Activated CD4-positive, alpha-beta T cell treated with anti-CD3 and anti-CD28 coated beads, Interleukin-2, Interleukin-6, amounts not matched to agents 100 ng/mL and 50 ng/mL, durations not matched to agents 16 hours and 8 hours (primary cell): ENCODE measurements around the gene CCL3.
"Not testable (repeated sequence)": the region's sequence is repeated elsewhere in the genome, so short reads cannot be mapped to it uniquely, and the experiment has no call there.

Source experiments
- DNase-seq: peaks from one replicate; pipeline ENCODE4 v3.0.0-alpha.2; 2020

The CCL3 gene

DNA sequence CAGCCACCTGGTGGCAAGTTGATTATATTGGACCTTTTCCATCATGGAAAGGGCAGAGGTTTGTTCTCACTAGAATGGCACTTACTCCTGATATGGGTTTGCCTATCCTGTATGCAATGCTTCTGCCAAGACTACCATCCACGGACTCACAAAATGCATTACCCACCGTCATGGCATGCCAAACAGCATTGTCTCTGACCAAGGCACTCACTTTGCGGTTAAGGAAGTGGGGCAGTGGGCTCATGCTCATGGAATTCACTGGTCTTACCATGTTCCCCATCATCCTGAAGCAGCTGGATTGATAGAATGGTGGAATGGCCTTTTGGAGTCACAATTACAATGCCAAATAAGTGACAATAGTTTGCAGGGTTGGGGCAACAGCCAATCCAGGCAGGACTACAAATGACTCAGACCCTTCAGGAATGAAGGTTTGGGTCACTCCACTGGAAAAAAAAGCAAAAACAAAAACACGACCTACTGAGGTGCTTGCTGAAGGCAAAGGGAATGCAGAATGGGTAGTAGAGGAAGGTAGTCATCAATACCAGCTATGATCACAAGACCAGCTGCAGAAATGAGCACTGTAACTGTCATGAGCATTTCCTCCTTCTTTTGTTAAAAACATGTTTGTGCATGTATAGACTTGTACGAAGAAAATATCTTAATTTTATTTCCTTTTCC lies 25.2 kb upstream of the CCL3 start:
- DNase-seq = not testable (repeated sequence)

DNA sequence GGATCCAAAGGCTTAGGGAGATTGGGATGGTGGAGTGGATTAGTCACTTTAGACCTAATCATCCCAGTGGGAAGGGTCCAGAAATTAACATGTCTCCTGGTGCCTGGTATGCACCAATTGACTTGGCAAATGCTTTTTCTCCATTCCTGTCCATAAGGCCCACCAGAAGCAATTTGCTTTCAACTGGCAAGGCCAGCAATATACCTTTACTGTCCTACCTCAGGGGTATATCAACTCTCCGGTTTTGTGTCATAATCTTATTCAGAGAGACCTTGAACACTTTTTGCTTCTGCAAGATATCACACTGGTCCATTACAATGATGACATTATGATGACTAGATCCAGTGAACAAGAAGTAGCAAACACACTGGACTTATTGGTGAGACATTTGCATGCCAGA lies 23.2 kb upstream of the CCL3 start:
- DNase-seq = not testable (repeated sequence)

DNA sequence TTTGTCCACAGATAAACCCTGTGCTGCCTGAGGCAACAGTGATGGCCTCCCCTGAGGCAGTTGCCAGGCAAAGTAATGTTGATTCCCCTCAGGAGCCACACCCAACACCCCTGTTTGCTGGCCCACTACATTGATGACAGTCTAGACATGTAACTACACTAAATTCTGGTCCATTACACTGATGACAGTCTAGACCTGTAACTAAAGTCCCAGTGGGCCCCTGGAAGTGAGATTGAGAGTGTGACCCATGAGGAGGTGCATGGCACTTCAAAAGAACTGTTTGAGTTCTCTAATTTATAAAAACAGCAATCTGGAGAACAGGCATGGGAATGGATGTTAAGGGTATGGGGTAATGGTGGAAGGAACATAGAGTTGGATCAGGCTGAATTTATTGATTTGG lies 22.6 kb upstream of the CCL3 start:
- DNase-seq = no peak

DNA sequence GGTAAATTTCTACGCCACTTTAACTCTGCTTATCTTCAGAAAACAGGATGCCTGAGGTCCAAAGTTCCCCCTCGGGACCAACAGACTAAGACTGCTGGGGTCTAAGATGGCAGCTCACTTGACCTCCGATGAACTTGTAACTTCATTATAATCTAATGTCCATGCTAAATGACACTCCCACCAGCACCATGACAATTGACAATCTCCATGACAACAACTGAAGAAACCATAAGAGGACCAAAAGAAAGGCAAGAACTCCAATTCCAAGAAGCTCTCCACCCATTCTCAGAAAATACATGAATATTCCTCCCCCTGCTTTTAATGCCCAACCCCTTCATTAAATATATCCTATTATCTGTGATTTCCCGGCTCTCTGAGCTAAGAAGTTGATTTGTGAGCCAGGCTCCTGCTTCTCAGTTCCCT lies 21.1 kb upstream of the CCL3 start:
- no peak for DNase-seq

DNA sequence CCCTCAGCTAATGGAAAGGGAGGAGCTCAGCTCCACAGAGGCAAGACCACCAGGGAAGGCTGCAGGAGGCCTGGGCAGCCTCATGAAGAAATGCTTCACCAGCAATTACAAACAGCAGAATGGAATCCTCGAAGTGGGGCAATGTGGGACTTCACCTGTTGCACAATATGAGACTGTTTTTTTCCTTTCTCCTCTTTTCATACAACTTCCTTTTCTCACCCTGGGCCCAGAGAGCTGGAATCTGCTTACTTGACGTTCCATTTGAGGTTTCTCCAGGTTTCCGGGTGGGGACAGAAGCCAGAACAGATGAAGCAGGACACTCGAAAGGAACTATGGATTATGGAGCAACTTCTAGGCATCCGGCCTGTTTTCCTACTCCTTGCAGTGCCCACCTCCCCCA lies 18.3 kb upstream of the CCL3 start:
- DNase-seq = not testable (repeated sequence)

DNA sequence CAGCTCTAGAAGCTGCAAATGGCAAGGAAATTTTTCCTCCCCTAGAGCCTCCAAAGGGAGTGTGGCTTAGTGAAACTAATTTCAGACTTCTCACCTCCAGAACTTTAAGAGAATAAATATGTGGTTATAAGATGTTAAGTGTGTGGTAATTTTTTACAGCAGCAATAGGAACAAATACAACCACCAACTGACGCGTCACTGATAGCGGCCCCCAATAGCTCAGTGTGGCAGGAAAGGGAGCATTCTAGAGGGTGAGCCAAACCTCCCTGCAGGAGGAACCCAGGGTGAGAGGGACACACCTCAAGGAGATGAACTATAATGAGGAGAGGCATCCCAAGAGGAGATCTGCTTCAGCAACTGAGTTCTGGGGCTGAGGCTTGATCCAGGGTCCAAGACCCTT lies 17.7 kb upstream of the CCL3 start:
- no peak for DNase-seq

DNA sequence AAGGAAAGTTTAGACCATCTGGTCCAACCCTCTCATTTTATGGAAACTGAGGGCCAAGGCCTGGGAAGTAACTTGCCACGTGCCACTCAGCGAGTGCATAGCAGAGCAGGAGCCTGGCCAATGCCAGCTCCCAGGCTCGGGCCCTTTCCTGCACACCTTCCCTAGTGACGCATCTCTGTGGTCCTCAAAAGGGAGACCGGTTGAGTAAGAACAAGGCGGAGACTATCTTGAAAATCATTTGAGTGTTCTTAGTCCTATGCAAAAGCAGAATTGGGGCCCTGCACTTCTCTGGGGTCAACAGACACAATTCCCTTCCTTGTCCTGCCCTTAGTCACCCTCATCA lies 16.5 kb upstream of the CCL3 start:
- no peak for DNase-seq

DNA sequence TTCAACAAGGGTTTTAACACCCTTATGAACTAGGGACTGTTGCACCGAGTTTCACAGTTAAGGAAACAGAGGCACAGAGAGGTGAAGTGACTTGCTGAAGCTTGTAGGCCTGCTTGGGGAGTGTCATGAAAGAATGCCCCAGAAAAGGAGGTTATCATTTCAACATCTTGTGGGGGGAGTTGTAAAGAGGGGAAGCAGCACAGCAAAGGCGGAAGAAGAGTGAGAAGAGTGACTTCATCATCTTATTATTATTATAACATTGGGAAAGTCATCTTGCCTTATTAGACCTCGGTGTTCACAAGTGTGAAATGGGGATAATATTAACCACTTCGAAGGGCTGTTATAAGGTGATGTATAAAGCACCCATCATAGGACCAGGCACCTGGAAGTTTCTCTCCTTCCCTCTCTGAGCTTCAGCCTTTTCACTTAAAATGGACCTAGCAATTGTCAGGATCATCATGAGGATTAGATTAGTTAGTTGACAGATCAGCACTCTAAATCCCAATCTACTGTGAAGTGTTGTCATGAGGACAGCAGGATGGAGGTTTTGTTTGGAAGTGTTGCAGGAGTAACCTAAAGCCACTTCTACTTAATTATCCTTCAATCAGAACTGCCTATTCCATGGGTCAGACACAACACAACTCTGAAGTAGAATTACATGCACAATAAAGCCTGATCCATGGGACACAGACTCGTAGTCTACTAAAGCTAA lies 16.0 kb upstream of the CCL3 start:
- no peak for DNase-seq

DNA sequence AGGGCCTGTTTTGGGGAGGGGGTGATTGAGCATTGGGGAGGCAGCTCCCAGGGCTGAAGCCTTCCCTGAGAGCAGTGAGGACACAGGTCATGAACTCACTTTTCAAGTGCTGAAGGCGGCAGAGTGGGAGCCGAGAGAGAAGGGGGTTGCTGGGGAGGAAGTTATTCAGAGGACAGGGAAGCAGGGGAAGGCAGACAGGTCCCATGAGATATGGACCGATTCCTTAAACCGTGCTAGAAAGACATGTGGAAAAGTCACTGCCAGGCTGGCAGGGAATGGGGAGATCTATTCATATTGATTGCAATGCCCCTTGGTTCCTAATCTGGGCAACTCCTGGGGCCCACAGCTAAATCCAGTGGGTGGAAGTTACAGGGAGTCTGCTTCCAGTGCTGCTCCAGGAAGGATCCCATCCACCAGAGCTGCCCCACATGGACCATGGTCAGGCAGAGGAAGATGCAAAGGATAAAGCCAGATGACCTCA lies 14.8 kb upstream of the CCL3 start:
- no peak for DNase-seq

DNA sequence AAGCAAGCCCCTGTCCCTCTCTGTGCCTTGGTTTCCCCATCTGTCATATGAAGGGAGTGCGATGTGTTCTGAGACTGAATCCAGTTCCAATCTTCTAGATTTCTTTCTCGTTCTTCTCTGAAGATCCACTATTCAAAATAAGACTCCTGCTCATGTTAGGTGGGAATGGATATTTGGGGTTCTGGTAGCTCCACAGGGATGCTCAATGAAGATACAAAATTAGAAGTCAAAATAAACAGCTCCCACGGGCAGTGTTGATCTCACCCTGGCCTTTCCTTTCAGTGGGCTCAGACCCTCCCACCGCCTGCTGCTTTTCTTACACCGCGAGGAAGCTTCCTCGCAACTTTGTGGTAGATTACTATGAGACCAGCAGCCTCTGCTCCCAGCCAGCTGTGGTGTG lies 14.3 kb upstream of the CCL3 start:
- not testable (repeated sequence) for DNase-seq

DNA sequence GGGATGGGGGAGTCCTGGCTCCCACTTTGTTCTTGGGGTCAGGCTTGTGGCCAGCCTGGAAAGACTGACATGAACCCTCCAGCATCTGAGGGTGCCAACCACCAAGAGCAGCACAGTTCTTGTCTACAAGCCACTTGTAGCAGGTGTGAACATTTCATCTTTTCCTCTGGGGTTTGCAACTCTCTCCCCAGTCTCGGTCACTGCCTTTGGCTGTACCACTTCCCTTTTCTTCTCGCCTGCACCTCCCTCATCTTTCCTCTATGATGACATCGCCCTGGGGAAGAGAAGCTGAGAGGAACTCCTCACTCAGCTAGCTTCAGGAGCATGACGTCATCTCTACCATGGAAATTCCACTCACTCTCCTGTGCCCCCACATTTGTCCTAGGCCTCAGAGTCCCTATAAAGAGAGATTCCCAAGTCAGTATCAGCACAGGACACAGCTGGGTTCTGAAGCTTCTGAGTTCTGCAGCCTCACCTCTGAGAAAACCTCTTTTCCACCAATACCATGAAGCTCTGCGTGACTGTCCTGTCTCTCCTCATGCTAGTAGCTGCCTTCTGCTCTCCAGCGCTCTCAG lies 13.5 kb upstream of the CCL3 start, which contains the start of gene CCL4:
Gene CCL4, plus strand, starts transcription at position 427 of the 575 bp plus-strand sequence. Its CDS starts 79 bp downstream, at position 506.
- peak; percentile 69 for DNase-seq

DNA sequence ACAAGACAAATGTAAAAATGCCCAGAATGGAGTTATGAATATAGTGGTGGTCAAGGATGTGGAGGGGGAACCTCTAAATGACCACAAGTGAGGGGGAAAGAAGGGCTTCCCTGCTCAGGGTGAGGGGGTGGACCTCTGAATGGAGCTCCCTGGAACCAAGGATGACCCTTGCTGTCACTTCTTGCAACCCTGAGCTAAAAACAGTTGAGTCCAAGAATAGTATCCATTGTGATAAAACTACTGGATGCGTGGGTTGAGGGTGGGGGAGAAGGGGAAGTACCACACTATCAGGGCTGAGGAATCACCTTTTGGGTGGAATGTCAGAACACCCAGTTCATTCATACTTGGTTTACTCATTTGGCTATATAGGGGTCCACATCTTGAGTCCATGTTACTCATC lies 9.1 kb upstream of the CCL3 start:
- not testable (repeated sequence) for DNase-seq

DNA sequence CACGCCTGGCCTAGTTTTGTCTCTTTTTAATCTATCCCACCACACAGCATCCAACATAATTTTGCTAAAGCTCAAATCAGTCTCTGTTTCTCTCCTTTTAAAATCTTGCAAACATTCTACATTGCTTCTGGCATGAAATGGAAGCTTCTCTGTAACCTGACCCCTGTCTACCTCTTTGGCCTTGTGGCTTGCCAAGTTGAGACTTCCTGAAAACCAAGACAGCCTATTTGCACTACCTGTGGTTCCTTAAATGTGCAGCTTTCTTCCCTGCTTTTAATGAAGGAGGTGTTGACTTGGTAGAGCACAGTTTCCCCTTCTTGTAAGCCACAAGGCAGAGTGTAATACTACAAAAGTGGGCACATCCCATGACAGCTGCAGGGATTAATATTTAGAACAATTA lies 6.0 kb upstream of the CCL3 start:
- no peak for DNase-seq

DNA sequence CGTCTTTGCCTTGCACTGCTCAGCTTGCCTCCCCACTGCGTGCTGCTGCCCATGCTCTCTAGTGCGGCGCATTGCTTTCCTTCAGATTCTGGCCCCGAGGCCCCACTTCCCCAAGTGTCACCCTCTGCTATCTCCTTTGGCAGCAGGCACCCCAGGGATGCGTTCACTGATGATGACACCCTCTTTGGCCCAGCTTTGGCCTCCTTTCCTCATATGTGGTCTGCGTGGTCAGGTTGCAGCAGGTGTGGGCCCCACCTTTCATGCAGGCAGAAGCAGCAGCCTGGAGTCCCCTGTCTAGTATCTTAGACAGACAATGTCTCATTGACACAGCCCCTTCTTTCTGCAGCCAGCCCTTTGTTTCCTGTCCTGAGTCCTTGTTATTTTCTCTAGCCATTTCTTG lies 4.8 kb upstream of the CCL3 start:
- no peak for DNase-seq

DNA sequence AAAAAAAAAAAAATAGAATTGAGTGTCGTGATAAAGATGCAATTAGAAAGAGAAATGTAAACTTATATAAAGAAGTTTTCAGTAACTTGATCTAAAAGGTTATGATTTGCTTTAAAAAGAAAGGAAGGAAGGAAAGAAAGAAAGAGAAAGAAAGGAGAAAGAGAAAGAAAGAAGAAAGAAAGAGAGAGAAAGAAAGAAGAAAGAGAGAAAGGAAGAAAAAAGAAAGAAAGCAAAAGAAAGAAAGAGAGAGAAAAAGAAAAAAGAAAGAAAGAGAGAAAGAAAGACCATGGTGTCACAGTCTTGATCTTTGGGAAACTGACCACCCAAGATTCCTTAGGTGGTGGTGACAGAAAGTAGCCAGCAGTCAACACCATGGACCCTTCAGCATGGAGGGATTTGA lies 4.3 kb upstream of the CCL3 start:
- no peak for DNase-seq

DNA sequence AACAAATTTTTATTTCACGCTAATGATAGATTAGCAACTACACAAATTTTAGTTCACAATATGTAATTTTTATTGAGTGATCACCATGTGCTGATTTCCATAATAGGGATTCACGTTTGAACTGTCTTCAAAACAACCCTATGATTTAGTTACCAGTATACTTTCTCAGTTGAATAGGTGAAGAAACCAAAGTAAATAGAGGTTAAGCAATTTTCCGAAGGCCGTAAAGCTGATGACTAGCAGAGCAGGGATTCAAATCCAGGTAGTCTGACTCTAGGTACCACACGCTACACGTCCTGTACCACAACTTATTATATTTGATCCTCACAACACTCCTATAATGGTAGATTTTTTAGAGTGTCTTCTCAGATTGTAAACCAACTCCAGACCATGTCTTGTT lies 2.8 kb upstream of the CCL3 start:
- DNase-seq = not testable (repeated sequence)

DNA sequence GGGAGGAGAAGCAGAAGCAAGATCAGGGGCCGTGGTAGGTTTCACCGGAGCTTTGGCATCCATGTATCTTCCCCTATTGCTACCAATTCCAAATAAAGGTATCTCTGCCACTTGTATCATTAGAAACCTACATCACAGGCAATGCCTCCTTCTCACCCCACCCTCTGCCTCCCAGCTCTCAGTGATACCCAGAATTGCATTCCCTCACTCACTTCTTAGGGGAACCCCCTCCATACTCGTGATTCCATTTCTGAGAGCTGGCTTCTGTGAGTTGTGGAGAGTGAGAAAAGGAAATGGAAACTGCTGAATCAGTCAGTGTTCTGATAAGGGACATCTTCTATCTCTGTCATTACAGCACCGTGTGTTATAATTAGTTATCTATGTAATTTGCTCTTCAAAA lies 2.3 kb upstream of the CCL3 start:
- DNase-seq = peak; percentile 86

DNA sequence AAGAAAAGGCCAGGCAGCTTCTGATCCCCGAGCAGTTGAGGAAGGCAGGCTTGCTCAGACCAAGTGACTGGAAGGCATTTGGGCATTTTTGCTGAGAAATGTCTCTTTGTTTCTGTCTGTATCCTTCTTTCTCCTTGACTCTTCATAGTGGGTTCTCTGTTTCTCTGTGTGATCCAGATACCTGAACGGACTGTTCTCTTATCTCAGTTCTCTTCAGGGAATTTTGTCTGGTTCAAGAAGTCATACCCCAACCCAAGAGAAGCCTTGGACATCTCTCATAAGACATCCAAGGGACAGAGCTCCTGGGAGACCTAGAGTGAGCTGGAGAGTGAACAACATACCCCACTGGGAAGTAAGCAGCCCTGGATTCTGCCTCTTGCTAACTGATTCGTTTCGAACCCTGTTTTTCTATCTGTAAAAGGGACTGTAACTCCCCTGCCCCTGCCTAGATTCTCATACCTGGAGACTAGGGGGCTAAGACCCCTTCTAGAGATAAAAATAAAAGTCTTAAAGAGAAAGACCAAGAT lies 541 bp downstream of the CCL3 start:
- DNase-seq = no peak

DNA sequence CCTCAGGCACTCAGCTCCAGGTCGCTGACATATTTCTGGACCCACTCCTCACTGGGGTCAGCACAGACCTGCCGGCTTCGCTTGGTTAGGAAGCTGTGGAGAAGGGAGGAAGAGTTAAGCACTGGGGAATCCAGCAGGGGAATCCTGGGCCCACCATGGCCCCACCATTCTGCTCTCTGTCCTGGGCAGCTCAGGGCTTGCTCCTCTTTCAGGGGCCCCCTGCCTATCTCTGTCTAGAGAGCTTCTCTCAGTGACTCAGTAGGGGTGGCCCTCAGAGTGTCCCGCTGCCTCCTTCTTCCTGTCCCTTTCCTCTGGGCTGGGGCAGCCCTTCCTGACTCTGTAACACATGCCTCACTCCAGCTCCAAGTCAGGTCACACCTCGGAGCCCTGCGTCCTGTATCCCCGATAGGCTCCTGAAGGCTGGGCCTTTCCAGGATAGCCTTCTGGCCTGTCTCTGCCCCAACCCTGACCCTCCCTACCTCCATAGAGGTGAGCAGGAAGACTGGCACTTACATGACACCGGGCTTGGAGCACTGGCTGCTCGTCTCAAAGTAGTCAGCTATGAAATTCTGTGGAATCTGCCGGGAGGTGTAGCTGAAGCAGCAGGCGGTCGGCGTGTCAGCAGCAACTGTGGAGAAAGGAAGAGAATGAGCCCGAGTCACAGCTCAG lies 1.1 kb downstream of the CCL3 start:
- no peak for DNase-seq

DNA sequence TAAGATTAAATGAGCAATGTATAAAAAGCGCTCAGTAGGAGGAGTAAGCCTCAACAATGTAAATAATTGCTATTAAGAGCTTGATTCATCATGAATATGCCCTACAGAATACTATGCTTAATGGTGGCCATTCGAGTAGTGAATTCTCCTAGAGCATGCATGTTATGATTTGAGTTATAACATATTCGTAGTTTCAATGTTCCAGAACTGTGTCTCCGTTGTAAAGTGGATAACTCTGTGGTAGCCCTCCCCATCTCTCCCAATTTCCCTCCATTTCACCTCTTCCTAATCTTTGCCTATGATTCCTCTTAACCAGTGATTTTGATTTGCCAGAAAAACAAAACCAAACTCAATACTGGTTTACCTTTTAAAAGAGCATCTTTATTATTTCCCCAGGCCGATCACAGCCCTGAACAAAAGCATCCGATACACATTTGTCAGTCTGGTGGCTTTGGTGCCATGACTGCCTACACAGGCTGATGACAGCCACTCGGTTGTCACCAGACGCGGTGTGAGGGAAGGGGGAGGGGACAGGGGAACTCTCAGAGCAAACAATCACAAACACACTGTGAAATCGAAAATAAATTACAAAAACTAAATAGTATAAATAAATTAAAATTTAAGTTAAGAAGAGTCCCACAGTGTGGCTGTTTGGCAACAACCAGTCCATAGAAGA lies 1.9 kb downstream of the CCL3 start:
- not testable (repeated sequence) for DNase-seq

DNA sequence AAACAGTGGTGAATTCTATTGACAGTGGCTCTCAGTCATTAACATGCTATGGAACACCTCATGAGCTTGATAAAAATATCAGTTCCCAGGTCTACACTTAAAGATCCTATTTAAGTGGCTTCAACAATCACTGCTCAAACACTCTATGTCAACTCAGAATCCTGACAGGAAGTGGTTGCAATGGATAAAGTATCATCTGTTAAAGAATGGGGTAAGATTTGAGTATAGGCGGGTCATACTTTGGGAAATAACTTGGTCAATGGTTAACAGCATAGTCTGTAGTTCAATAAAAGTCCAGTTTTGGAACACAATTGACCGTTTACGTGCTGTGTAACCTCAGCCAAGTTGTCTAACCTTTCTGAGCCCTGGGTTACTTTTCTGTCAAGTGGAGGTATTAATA lies 2.5 kb downstream of the CCL3 start:
- not testable (repeated sequence) for DNase-seq

DNA sequence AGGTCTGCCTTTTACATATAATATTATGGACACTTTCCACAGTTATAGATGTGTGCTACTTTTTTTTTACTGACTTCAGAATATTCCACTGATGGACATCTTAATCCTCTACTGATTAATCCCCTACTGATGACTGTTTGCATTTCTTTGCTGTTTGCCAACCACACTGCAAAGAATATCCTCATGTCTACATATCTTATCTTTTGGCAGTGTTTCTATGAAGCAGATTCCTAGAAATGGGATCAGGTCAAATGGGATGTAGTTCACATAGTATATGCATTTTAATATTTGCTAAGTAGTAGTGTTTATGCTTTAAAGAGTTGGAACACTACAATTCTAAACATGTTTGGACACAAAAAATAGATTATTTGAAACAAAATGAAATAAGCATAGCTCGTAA lies 3.2 kb downstream of the CCL3 start:
- no peak for DNase-seq

DNA sequence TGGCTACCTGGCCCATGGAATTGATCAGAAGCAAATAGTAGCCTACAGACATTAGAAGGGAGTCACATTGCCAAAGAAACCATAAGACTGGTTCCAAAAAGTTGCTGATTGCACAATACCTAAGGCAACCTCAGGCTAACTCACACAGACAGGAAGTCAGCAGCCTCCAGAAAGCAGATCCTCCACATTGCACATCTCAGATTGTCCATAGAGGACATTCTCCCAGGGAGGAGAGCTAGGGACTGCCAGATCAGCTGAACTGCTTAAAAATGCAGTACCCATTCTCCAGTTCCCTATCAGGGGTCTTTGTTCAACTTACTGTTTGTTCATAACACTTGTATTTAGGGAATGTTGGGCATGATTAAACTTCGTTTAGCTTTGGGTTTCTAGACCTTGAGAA lies 4.2 kb downstream of the CCL3 start:
- peak; percentile 65 for DNase-seq
